Mesothelial cell of epicardium (in vitro differentiated cells): ENCODE results near the gene ELP1. TPM values are rescaled to one million over a fixed set of nuclear protein-coding genes. Genes with fewer than 3 reads are reported as not detected.

Source experiments
- DNase-seq, 2 experiments: peaks; one replicate each; pipeline ENCODE4 v3.0.0; 2021; ENCODE audit warnings: low spot score in 2 of 2; ENCODE audit not compliant: unreplicated experiment in 2 of 2
- H3K27ac Mint-ChIP-seq: 2 replicates; pipeline ENCODE4 v1.8.0; 2021; ENCODE audit warnings: mixed read lengths
- H3K27me3 Mint-ChIP-seq: 2 replicates; pipeline ENCODE4 v1.8.0; 2021; ENCODE audit warnings: low read depth, mixed read lengths
- H3K36me3 Mint-ChIP-seq: 2 replicates; pipeline ENCODE4 v1.8.0; 2021; ENCODE audit warnings: mixed read lengths
- H3K4me1 Mint-ChIP-seq: 2 replicates; pipeline ENCODE4 v1.8.0; 2021; ENCODE audit warnings: mixed read lengths
- H3K4me3 Mint-ChIP-seq: 2 replicates; pipeline ENCODE4 v1.8.0; 2021; ENCODE audit warnings: mild to moderate bottlenecking, moderate library complexity, mixed read lengths
- H3K9me3 Mint-ChIP-seq: 2 replicates; pipeline ENCODE4 v1.8.0; 2021; ENCODE audit warnings: mixed read lengths
- CTCF ChIP-seq: fragments of 200-600 bp; sonication (generic); IDR thresholded peaks from one replicate; pipeline ENCODE4 v1.5.0; 2021; ENCODE audit warnings: antibody characterized with exemption; ENCODE audit not compliant: unreplicated experiment
- total RNA-seq: library from RNA; stranded (reverse); gene quantifications from 3 replicates; pipeline ENCODE4 v1.2.1, GENCODE V29; 2021

Gene ELP1
- total RNA-seq, 1 donor from 2014 or later: 31.0 TPM

DNA sequence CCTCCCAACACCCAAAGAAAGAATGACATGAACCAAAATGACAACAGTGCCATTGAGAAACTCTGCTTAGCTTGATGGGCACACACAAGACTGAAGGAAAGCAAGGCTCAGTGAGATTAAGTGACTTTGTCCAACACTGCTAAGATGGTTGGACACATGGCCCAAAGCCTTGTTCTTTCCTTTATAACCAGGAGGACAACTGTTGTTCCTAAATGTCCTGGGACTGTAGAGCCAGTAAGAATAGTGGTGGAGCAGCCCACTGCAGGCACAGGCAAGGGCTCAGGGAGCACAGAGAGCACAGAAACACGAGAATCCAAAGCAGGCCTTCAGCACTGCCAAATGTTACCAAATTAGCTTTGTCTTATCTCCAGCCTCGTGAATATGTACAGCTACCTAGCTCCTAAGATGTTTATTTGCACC lies 67.9 kb downstream of the ELP1 start:
- Mint-ChIP-seq H3K27ac (no peak overlapping the region), H3K4me3 (no peak overlapping the region), H3K27me3 (no peaks in the 10 kb centered on the region), H3K36me3 (peaks cover 31% of the 10 kb centered on the region), H3K9me3 (peaks cover 4% of the 10 kb centered on the region), H3K4me1 (no peaks in the 10 kb centered on the region)
- no peak for TF ChIP-seq CTCF
- DNase-seq: no peak

DNA sequence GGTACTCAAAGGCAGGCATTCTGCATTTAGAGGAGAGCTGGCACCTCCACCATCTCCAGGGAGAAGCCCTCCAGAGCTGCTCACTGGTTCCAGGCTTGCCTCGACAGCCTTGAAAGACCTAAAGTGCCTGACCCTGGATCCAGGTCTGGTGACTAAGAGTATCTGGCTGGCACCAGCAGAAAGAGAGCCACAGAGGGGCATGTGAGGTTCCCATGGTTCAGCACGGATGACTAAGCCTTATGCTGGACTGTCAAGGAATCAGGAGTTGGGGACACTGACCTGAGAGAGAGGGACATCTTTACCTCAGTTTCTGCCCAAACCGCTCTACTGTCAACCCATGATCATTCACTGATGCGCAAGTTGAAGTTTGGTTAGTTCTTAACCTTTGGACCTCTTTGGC lies 68.9 kb downstream of the ELP1 start:
- Mint-ChIP-seq H3K27me3 (no peaks in the 10 kb centered on the region), H3K36me3 (peaks cover 23% of the 10 kb centered on the region), H3K9me3 (no peaks in the 10 kb centered on the region), H3K4me3 (no peak overlapping the region), H3K4me1 (no peaks in the 10 kb centered on the region), H3K27ac (no peak overlapping the region)
- DNase-seq: no peak
- TF ChIP-seq CTCF: no peak

GRCh38 chr9:108864446-108864845 lies 69.5 kb downstream of the ELP1 start:
- Mint-ChIP-seq H3K4me3 (no peak overlapping the region), H3K36me3 (peaks cover 22% of the 10 kb centered on the region), H3K9me3 (no peaks in the 10 kb centered on the region), H3K27me3 (no peaks in the 10 kb centered on the region), H3K27ac (no peak overlapping the region), H3K4me1 (no peaks in the 10 kb centered on the region)
- DNase-seq: no peak
- TF ChIP-seq CTCF: no peak

DNA sequence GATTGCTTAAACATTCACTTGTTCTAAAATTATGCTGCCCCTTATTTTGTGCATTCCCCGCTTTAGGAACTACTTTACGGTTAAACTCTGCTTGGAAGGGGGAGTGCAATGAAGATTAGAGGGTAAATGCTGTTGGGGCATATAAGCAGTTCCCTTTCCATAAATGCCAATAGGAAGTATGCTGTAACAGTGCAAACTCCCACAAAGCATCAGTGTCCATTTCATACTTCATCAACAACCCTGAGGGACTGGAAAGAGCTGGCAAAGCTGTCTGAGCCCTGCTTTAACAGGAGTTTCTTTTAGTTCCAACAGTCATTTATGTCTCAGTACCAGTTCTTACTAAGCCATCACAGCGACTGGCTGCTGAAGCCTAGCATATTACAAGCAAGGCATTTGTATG lies 70.0 kb downstream of the ELP1 start:
- Mint-ChIP-seq H3K27me3 (no peaks in the 10 kb centered on the region), H3K27ac (no peak overlapping the region)

GRCh38 chr9:108861997-108862396 lies 71.9 kb downstream of the ELP1 start, which contains the start of gene ACTL7A:
TSS of gene ACTL7A (plus strand) at chr9:108862266. CDS start at chr9:108862323, 57 bp downstream.
- H3K4me1 Mint-ChIP-seq: no peaks in the 10 kb centered on the region
- H3K9me3 Mint-ChIP-seq: no peaks in the 10 kb centered on the region
- H3K36me3 Mint-ChIP-seq: peaks cover 2% of the 10 kb centered on the region
- H3K27ac Mint-ChIP-seq: no peak within 1 kb of the TSS
- DNase-seq: no peak
- H3K4me3 Mint-ChIP-seq: no peak within 1 kb of the TSS
- no peaks in the 10 kb centered on the region for H3K27me3 Mint-ChIP-seq
- no peak for TF ChIP-seq CTCF

More for the DNA sequence above, 70.0 kb downstream of the ELP1 start:
- Mint-ChIP-seq H3K36me3 (peaks cover 19% of the 10 kb centered on the region), H3K9me3 (no peaks in the 10 kb centered on the region), H3K4me3 (no peak overlapping the region), H3K4me1 (no peaks in the 10 kb centered on the region)
- no peak for TF ChIP-seq CTCF
- no peak for DNase-seq

- DNase-seq: no peak
- TF ChIP-seq CTCF: no peak
- no peaks in the 10 kb centered on the region for H3K4me1 Mint-ChIP-seq
- H3K9me3 Mint-ChIP-seq: no peaks in the 10 kb centered on the region
- peaks cover 2% of the 10 kb centered on the region for H3K27me3 Mint-ChIP-seq
- peaks cover 2% of the 10 kb centered on the region for H3K36me3 Mint-ChIP-seq
- no peak overlapping the region for H3K27ac Mint-ChIP-seq
- no peak overlapping the region for H3K4me3 Mint-ChIP-seq
Observed at GRCh38 chr9:108861464-108861863, 72.5 kb downstream of the ELP1 start.
